Fibroblast of pulmonary artery (primary cell): ENCODE results near the gene EMC9.

Experiments used
- DNase-seq: peaks from one replicate; pipeline ENCODE4 v3.0.0-alpha.2; 2010; ENCODE audit warnings: low read depth
- H3K4me3 ChIP-seq: replicated peaks from 2 replicates; pipeline ENCODE4 v1.5.1; 2011; ENCODE audit warnings: low read depth, mild to moderate bottlenecking, control low read depth, low read length, moderate library complexity
- TF ChIP-seq, protein P1 (sequence below): IDR thresholded peaks from 2 replicates; pipeline ENCODE4 v1.5.1; 2011; ENCODE audit warnings: mild to moderate bottlenecking, control low read depth, low read length, inconsistent platforms; ENCODE audit errors: missing control alignments

EMC9 gene, protein sequence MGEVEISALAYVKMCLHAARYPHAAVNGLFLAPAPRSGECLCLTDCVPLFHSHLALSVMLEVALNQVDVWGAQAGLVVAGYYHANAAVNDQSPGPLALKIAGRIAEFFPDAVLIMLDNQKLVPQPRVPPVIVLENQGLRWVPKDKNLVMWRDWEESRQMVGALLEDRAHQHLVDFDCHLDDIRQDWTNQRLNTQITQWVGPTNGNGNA

DNA sequence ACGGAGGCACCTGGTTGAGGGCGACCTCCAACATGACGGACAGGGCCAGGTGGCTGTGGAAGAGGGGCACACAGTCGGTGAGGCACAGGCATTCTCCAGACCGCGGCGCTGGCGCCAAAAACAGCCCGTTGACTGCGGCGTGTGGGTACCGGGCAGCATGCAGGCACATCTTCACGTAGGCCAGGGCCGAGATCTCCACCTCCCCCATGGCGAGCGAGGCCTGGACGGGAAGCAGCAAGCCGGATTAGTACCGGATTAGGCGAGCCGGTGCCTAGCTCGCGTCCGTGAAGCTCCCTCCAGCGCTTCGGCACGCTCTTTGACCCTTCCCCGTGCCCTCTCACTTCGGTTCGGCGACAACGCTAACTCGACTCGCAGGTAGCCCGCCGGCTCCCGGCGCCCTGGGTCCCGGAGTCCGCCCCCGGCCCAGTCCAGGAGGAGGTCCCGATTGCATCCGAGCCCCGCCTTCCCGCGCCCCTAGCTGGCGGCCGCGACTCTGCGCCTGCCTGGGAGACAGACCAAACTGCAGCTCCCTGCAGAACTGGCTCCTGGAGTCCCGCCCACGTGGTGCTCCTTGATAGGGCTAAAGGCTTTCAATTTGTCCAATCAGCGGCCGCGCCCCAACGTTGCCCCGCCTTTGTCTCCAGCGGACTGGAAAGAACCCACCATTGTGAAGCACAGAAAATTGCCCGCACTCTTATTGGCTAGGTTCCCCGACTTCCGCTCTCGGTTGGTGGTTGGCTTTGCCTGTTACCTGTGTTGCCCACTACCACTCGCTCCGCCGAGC is at the start of gene EMC9:
Gene EMC9, minus strand, starts transcription at position 495 of the 784 bp plus-strand sequence. Its CDS starts 287 bp downstream, at position 208.
- DNase-seq, result peak; percentile 99
- H3K4me3 ChIP-seq, result peak within 1 kb of the TSS; percentile 84
- TF ChIP-seq, protein P1, sequence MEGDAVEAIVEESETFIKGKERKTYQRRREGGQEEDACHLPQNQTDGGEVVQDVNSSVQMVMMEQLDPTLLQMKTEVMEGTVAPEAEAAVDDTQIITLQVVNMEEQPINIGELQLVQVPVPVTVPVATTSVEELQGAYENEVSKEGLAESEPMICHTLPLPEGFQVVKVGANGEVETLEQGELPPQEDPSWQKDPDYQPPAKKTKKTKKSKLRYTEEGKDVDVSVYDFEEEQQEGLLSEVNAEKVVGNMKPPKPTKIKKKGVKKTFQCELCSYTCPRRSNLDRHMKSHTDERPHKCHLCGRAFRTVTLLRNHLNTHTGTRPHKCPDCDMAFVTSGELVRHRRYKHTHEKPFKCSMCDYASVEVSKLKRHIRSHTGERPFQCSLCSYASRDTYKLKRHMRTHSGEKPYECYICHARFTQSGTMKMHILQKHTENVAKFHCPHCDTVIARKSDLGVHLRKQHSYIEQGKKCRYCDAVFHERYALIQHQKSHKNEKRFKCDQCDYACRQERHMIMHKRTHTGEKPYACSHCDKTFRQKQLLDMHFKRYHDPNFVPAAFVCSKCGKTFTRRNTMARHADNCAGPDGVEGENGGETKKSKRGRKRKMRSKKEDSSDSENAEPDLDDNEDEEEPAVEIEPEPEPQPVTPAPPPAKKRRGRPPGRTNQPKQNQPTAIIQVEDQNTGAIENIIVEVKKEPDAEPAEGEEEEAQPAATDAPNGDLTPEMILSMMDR, result peak; percentile 36

DNA sequence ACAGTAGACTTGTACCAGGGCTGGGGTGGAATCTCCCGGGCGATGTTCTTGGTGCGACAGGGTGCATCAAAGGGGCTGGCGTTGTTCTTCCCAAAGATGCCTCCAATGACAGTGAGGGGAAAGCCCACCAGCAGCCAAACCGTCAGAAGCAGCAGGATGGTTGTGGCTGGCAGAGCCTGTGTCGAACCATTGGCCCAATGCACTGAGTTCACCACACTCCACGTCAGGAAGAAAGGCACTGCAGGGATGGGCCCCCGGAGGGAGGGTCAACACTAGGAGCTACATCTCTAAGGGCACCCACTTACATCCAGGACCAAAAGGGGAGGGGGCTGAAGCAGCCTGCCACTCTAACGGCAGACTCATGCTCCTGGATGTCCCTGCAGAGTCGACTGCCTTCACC is 49.0 kb upstream of the EMC9 start:
- TF ChIP-seq, protein P1, result no peak
- H3K4me3 ChIP-seq, result no peak overlapping the region
- no peak for DNase-seq

DNA sequence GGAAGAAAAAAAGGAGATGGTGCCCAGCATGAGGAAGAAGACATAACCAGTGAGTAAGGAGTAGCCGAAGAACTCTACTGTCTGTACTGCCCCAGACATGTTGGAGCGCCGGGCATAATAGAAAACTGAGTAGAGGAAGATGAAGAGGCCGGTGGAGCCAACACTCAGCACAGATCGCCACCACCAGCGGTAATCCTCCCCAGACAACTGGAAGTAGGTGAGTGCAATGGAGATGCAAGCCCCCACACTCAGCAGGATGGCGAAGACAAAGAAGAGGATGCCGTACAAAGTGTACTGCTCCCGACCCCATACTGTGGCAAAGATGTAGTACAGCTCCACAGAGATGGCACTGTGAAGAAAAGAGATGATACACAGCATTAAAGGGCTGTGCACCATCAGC is 48.1 kb upstream of the EMC9 start:
- TF ChIP-seq, protein P1, result no peak
- no peak overlapping the region for H3K4me3 ChIP-seq
- no peak for DNase-seq

DNA sequence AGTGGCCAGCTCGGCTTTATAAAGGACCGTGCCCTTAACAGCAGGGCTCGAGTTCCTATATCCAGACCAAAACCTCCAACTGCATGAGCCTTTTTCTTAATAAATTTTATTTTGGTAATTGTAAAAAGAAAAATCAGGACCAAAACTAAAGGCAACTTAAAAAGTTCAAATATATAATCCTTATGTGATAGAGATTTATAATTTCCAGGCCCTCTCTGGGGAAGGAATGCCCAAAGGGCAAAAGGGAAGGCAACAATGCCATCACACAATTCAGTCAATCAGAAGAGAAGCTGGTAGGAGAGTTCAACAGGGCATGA is 47.6 kb upstream of the EMC9 start:
- DNase-seq, result no peak
- H3K4me3 ChIP-seq, result peak overlapping the region; percentile 80
- TF ChIP-seq, protein P1, result no peak

DNA sequence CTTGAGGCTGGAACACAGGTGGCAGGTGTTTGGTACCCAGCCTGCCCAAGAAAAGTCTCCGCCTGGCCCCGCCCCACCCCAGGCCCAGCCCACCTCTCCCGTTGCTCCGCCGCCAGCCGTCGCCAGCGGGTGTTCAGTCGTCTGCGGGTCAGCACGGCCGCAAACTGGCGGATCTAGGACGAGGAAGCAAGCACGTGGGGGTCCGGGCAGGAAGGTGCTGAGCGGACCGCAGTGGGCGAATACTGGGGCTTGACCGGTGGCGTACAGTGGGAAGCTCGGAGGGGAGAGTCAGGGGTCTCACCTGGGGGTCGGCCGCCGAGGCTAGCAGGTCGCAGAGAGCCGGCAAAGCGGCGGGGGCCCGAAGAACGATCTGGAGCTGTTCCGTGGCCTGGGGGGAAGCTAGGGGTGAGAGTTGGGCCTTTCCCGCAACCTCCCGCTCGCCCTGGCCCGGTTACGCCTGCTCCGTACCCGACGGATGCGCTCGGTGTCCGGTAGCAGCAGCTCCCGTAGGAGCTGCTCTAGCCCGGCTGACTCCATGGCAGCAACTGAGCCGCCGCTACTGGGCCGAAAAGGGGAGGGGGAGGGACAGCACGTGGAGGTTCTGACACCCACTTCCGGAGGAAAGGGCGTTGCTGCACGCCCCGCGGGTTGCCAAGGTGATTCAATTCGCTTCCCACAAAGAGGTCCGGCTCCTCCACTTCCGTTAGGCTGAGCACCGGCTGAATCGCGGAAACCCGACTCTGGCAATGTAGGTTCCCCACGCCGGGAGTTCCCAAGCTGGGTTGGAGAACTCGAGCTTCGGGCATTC is 47.1 kb upstream of the EMC9 start, which contains the start of gene IPO4:
Gene IPO4, minus strand, starts transcription at position 566 of the 808 bp plus-strand sequence. Its CDS starts 29 bp downstream, at position 537.
- DNase-seq, result peak; percentile 99
- TF ChIP-seq, protein P1, result no peak

DNA sequence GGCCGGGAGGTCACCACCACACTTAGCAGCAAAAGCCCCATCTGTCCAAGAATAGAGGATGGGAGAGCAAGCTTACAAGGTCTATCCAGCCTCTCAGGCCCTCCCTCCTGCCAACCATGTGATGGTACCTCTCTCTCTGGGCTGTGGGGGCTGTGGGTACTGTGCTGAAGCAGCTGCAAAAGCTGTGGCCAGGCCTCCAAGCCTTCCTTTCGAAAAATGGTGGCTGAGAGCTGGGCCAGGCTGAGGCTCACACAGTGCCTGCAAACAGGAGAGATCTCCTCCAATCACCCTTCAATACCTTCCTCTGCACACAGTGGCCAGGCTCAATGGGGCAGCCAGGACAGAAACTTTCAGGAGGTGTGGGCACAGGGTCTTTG is 46.1 kb upstream of the EMC9 start:
- peak overlapping the region; percentile 80 for H3K4me3 ChIP-seq
- TF ChIP-seq, protein P1, result no peak
- no peak for DNase-seq

More for the DNA sequence above, 47.1 kb upstream of the EMC9 start, which contains the start of gene IPO4:
- peak within 1 kb of the TSS; percentile 80 for H3K4me3 ChIP-seq
